Peyer's patch (tissue), 4 donors: ENCODE measurements around the gene GSDMA. TPM values are rescaled to one million over a fixed set of nuclear protein-coding genes. Genes with fewer than 3 reads are reported as not detected.

Experiments used
- DNase-seq, 3 donors: peaks; one replicate each; pipeline ENCODE4 v3.0.0-alpha.2; 2017 to 2019
- H3K27ac ChIP-seq, 4 donors: fragments of 200-600 bp; sonication (generic); one replicate each; pipeline ENCODE4 v1.5.1; 2016 to 2019
- H3K27me3 ChIP-seq, 2 donors: fragments of 200-600 bp; sonication (generic); one replicate each; pipeline ENCODE4 v1.5.1; 2019
- H3K36me3 ChIP-seq, 3 donors: fragments of 200-600 bp; sonication (generic); one replicate each; pipeline ENCODE4 v1.5.1; 2016 to 2019
- H3K4me1 ChIP-seq, 4 donors: fragments of 200-600 bp; sonication (generic); one replicate each; pipeline ENCODE4 v1.5.1; 2016 to 2019
- H3K4me3 ChIP-seq, 4 donors: fragments of 200-600 bp; sonication (generic); 1 replicate in 3 of 4; 2 replicates in 1 of 4; pipeline ENCODE4 v1.5.1; 2016 to 2019; ENCODE audit warnings: mild to moderate bottlenecking in 1 of 4
- H3K9me3 ChIP-seq, 4 donors: fragments of 200-600 bp; sonication (generic); one replicate each; pipeline ENCODE4 v1.5.1; 2016 to 2019; ENCODE audit warnings: mild to moderate bottlenecking in 1 of 4
- CTCF ChIP-seq, 6 experiments: fragments of 450-650 bp in 4 of 6; fragments of 200-600 bp in 2 of 6; sonication (generic) in 1 of 6; IDR thresholded peaks; one replicate each; pipeline ENCODE4 v1.5.1; 2017 to 2019; ENCODE audit warnings: antibody characterized with exemption in 6 of 6, mild to moderate bottlenecking in 3 of 6, moderate library complexity in 1 of 6
- POLR2A ChIP-seq, 2 donors: fragments of 450-650 bp; IDR thresholded peaks; one replicate each; pipeline ENCODE4 v1.5.1; 2017; ENCODE audit warnings: antibody characterized with exemption in 2 of 2, mild to moderate bottlenecking in 2 of 2, moderate library complexity in 2 of 2
- total RNA-seq, 4 donors: library from RNA; depleted of rRNA; stranded (reverse); fragments of >200 nt; gene quantifications; one replicate each; pipeline ENCODE4 v1.1.0, GENCODE V29; 2016

The GSDMA gene
- total RNA-seq, 4 donors from 2014 or later: 1.6 to 3.3 TPM; not detected in 2

GRCh38 chr17:39960524-39961041, 2.2 kb upstream of the GSDMA start:
- TF ChIP-seq CTCF (IDR thresholded peaks at IDR 0.05) (no peak), POLR2A (IDR thresholded peaks at IDR 0.05) (no peak)
- no peak overlapping the region for H3K27ac ChIP-seq

GRCh38 chr17:39963829-39964228, 1.0 kb downstream of the GSDMA start:
- H3K4me1 ChIP-seq: no peaks in the 10 kb centered on the region
- no peaks in the 10 kb centered on the region for H3K27me3 ChIP-seq
- no peaks in the 10 kb centered on the region for H3K36me3 ChIP-seq
- no peak overlapping the region for H3K27ac ChIP-seq
- no peak overlapping the region for H3K4me3 ChIP-seq
- DNase-seq: peak in 1 of 3 donors; percentile 56
- TF ChIP-seq POLR2A (IDR thresholded peaks at IDR 0.05) (no peak), CTCF (IDR thresholded peaks at IDR 0.05) (no peak)
- H3K9me3 ChIP-seq: no peaks in the 10 kb centered on the region

More at GRCh38 chr17:39960524-39961041, 2.2 kb upstream of the GSDMA start:
- Histone ChIP-seq H3K27me3 (no peaks in the 10 kb centered on the region), H3K9me3 (no peaks in the 10 kb centered on the region), H3K4me1 (no peaks in the 10 kb centered on the region), H3K4me3 (no peak overlapping the region), H3K36me3 (no peaks in the 10 kb centered on the region)
- DNase-seq: no peak

- no peaks in the 10 kb centered on the region for H3K27me3 ChIP-seq
- no peak overlapping the region for H3K27ac ChIP-seq
- H3K9me3 ChIP-seq: no peaks in the 10 kb centered on the region
- DNase-seq: no peak
- peaks cover 0 to 3% (median 0%) of the 10 kb centered on the region in 4 donors for H3K4me1 ChIP-seq
- H3K4me3 ChIP-seq: no peak overlapping the region
- TF ChIP-seq POLR2A (IDR thresholded peaks at IDR 0.05): no peak
- no peak for TF ChIP-seq CTCF (IDR thresholded peaks at IDR 0.05)
- no peaks in the 10 kb centered on the region for H3K36me3 ChIP-seq
Measured at GRCh38 chr17:39965017-39965699, 2.4 kb downstream of the GSDMA start.

GRCh38 chr17:39966771-39967170, 4.0 kb downstream of the GSDMA start:
- DNase-seq: no peak
- no peaks in the 10 kb centered on the region for H3K36me3 ChIP-seq
- no peak for TF ChIP-seq POLR2A (IDR thresholded peaks at IDR 0.05)
- TF ChIP-seq CTCF (IDR thresholded peaks at IDR 0.05): no peak

GRCh38 chr17:39968761-39969160, 6.0 kb downstream of the GSDMA start:
- H3K4me1 ChIP-seq: peaks cover 0 to 3% (median 0%) of the 10 kb centered on the region in 4 donors
- no peak overlapping the region for H3K4me3 ChIP-seq
- TF ChIP-seq POLR2A (IDR thresholded peaks at IDR 0.05) (no peak), CTCF (IDR thresholded peaks at IDR 0.05) (no peak)
- no peak overlapping the region for H3K27ac ChIP-seq
- H3K9me3 ChIP-seq: no peaks in the 10 kb centered on the region
- H3K27me3 ChIP-seq: no peaks in the 10 kb centered on the region
- no peaks in the 10 kb centered on the region for H3K36me3 ChIP-seq
- DNase-seq: no peak

More at GRCh38 chr17:39966771-39967170, 4.0 kb downstream of the GSDMA start:
- Histone ChIP-seq H3K27ac (no peak overlapping the region), H3K27me3 (no peaks in the 10 kb centered on the region), H3K9me3 (no peaks in the 10 kb centered on the region), H3K4me1 (peaks cover 0 to 3% (median 0%) of the 10 kb centered on the region in 4 donors), H3K4me3 (no peak overlapping the region)
